Activated naive CD8-positive, alpha-beta T cell treated with anti-CD3 and anti-CD28 coated beads, Interleukin-2, amount 10 ng/mL, durations not matched to agents 7 days and 5 days (primary cell): ENCODE results near the gene ST3GAL5. TPM values are rescaled to one million over a fixed set of nuclear protein-coding genes. Genes with fewer than 3 reads are reported as not detected.

Experiments used
- ATAC-seq: fragments of 150-1000 bp; cut with Tn5 transposase; one replicate; pipeline ENCODE4 v1.10.0; 2021; ENCODE audit warnings: low read depth, moderate library complexity
- POLR2A ChIA-PET: fragments of 350-600 bp; sonication (Branson Sonifier 250); formaldehyde crosslinking; loops from one replicate; lab custom pipeline; 2021; ENCODE audit warnings: antibody characterized with exemption; lab: Charles Lee
- DNase-seq: peaks from one replicate; pipeline ENCODE4 v3.0.0; 2021
- H3K27ac Mint-ChIP-seq: one replicate; pipeline ENCODE4 v1.8.0; 2022; ENCODE audit warnings: mild to moderate bottlenecking, mixed read lengths
- H3K27me3 Mint-ChIP-seq: one replicate; pipeline ENCODE4 v1.8.0; 2022; ENCODE audit warnings: mild to moderate bottlenecking, moderate library complexity, mixed read lengths
- H3K36me3 Mint-ChIP-seq: one replicate; pipeline ENCODE4 v1.8.0; 2021; ENCODE audit warnings: mild to moderate bottlenecking, mixed read lengths
- H3K4me1 Mint-ChIP-seq: one replicate; pipeline ENCODE4 v1.8.0; 2021; ENCODE audit warnings: mixed read lengths
- H3K4me3 Mint-ChIP-seq: one replicate; pipeline ENCODE4 v1.8.0; 2022; ENCODE audit warnings: mild to moderate bottlenecking, moderate library complexity, mixed read lengths
- H3K9me3 Mint-ChIP-seq: one replicate; pipeline ENCODE4 v1.8.0; 2021; ENCODE audit warnings: mixed read lengths
- total RNA-seq, 2 experiments: library from RNA; stranded (reverse); gene quantifications; one replicate each; pipeline ENCODE4 v1.2.3, GENCODE V29; 2021

ST3GAL5 gene
- total RNA-seq, 2 experiments from 2014 or later, result 59.9 to 62.8 TPM

DNA sequence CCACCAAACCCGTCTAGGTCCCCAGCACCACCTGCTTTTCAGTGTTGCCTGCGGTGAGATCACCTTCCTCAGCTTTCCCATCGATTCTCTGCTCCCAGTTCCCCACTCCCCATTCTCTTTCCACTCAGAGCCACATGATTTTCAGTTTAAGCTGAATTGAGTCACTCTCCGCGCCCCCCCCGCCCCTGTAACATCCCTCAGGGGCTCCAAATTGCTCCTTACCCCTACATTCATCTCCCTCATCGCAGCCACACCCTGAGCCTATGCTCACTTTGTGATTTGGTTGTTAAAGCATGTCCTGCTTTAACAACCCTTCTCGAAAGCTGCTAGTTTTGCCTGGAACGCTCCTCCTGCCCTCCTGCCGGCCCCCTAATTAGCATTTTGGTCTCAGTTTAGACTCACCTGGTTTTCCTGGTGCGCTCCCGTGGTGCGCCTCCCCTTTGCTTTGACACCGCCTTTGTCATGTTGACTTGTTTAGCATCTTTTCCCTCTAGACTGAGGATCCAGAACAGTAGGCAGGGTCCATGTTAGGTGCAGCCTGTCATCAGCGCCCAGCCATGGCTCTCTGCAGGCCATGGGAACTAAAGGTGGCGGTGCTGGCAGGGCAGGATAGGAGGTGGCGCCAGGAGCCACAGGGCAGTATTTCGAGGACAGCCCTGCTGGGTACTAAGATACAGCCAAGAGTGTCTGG is 60.8 kb downstream of the ST3GAL5 start:
- no peaks in the 10 kb centered on the region for H3K9me3 Mint-ChIP-seq
- POLR2A ChIA-PET, result interaction anchor here (1.0 to 2.6 kb wide), 5 partner anchors 60 to 278 kb away, joined by 4 to 31 read pairs (median 7); partner anchors contain the start of genes POLR1A, PTCD3 and ST3GAL5
- no peak for ATAC-seq
- peak overlapping the region; percentile 55 for H3K4me3 Mint-ChIP-seq
- H3K27me3 Mint-ChIP-seq, result peaks cover 26% of the 10 kb centered on the region
- peaks cover 24% of the 10 kb centered on the region for H3K4me1 Mint-ChIP-seq
- no peak for DNase-seq
- H3K36me3 Mint-ChIP-seq, result no peaks in the 10 kb centered on the region
- peak overlapping the region; percentile 93 for H3K27ac Mint-ChIP-seq

GRCh38 chr2:85826990-85827878 is 61.6 kb downstream of the ST3GAL5 start:
- ATAC-seq, result peak; percentile 94
- Mint-ChIP-seq H3K4me3 (peak overlapping the region; percentile 55), H3K9me3 (no peaks in the 10 kb centered on the region)

DNA sequence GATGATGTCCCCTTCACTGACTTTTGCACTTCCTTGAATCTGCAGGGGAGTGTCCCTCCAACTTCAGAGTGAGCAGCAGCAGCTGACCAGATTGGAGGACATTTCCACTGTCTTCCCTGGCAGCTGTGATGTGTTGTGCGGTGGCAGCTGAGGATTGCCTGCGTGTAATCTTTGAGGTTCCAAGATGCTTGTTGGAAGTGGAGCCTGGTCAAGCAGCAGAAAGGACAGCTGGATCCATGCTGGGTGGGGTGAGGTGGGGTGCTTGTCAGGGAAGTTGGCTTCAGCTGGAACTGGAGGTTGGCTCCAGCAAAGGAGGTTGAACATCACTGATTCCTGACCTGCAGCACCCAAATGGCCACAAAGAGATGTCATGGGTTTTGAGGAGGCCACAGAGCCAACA is 64.8 kb downstream of the ST3GAL5 start:
- Mint-ChIP-seq H3K36me3 (no peaks in the 10 kb centered on the region), H3K27me3 (peaks cover 43% of the 10 kb centered on the region)

More at GRCh38 chr2:85826990-85827878, 61.6 kb downstream of the ST3GAL5 start:
- POLR2A ChIA-PET, result interaction anchor here (1.0 to 2.6 kb wide), 5 partner anchors 61 to 279 kb away, joined by 4 to 31 read pairs (median 7); partner anchors contain the start of genes POLR1A, PTCD3 and ST3GAL5
- peak; percentile 89 for DNase-seq
- peaks cover 28% of the 10 kb centered on the region for H3K27me3 Mint-ChIP-seq
- peak overlapping the region; percentile 93 for H3K27ac Mint-ChIP-seq
- H3K4me1 Mint-ChIP-seq, result peaks cover 24% of the 10 kb centered on the region
- no peaks in the 10 kb centered on the region for H3K36me3 Mint-ChIP-seq

GRCh38 chr2:85822766-85823165 is 66.0 kb downstream of the ST3GAL5 start:
- no peak overlapping the region for H3K4me3 Mint-ChIP-seq
- no peak overlapping the region for H3K27ac Mint-ChIP-seq
- peaks cover 51% of the 10 kb centered on the region for H3K27me3 Mint-ChIP-seq
- DNase-seq, result no peak
- H3K4me1 Mint-ChIP-seq, result peaks cover 5% of the 10 kb centered on the region
- no peaks in the 10 kb centered on the region for H3K9me3 Mint-ChIP-seq
- ATAC-seq, result no peak
- POLR2A ChIA-PET, result interaction anchor here (0.6 kb wide), 2 partner anchors 324 to 460 kb away, joined by 3 read pairs; no protein-coding TSS in a partner anchor
- H3K36me3 Mint-ChIP-seq, result no peaks in the 10 kb centered on the region

More for the DNA sequence above, 64.8 kb downstream of the ST3GAL5 start:
- no peak overlapping the region for H3K27ac Mint-ChIP-seq
- peaks cover 10% of the 10 kb centered on the region for H3K4me1 Mint-ChIP-seq
- DNase-seq (no peak), ATAC-seq (no peak)
- H3K4me3 Mint-ChIP-seq, result no peak overlapping the region
- POLR2A ChIA-PET, result no interaction called here
- H3K9me3 Mint-ChIP-seq, result no peaks in the 10 kb centered on the region

GRCh38 chr2:85819811-85820510 is 68.8 kb downstream of the ST3GAL5 start:
- no peaks in the 10 kb centered on the region for H3K4me1 Mint-ChIP-seq
- no peaks in the 10 kb centered on the region for H3K36me3 Mint-ChIP-seq
- no peak for ATAC-seq
- POLR2A ChIA-PET, result no interaction called here
- no peak overlapping the region for H3K27ac Mint-ChIP-seq
- H3K4me3 Mint-ChIP-seq, result no peak overlapping the region
- no peak for DNase-seq
- H3K9me3 Mint-ChIP-seq, result no peaks in the 10 kb centered on the region
- H3K27me3 Mint-ChIP-seq, result peaks cover 34% of the 10 kb centered on the region

DNA sequence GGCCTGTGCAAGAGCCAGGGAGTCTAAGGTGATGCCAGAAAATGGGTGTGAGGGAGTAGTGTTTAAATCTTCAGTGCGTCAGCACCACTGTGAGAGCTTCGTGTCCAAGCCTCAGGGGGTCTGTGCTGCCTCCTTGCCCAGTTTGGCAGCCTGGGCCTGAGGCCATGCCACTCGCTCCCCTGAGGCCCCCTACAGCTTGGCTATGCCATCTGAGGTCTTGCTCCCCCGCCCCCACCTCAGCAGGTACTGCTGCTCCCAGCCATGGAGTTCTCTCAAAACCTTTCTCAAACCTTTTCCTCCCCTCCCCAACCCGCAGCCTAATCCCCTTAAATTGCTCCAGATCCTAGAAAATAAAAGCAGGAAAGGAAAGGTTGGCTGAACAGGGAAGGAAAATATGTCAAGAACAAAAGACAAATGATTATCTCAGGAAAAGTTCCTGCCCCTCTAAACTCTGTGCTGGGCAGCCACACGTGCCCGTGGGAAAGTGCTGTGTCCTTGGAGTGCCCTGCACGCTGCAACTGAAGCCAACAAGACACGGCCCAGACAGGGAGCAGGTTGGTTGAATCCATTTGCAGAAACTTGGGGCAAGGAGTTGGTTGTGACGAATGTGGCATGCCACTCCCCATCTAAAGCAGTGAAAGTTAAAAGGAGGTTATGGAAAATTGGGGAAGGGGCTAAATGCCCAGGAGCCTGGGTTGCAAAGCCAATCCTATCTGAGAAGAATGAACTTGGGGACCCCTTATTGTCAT is 73.8 kb downstream of the ST3GAL5 start:
- H3K9me3 Mint-ChIP-seq, result no peaks in the 10 kb centered on the region
- no peak overlapping the region for H3K4me3 Mint-ChIP-seq
- POLR2A ChIA-PET, result no interaction called here
- peaks cover 1% of the 10 kb centered on the region for H3K4me1 Mint-ChIP-seq
- no peaks in the 10 kb centered on the region for H3K36me3 Mint-ChIP-seq
- peaks cover 17% of the 10 kb centered on the region for H3K27me3 Mint-ChIP-seq
- DNase-seq, result no peak
- H3K27ac Mint-ChIP-seq, result no peak overlapping the region
- no peak for ATAC-seq

GRCh38 chr2:85813982-85814801 is 74.6 kb downstream of the ST3GAL5 start:
- H3K4me3 Mint-ChIP-seq, result no peak overlapping the region
- no peak overlapping the region for H3K27ac Mint-ChIP-seq
- POLR2A ChIA-PET, result interaction anchor here (1.1 kb wide), 1 partner anchor 63 kb away, joined by 5 read pairs; no protein-coding TSS in a partner anchor
- no peaks in the 10 kb centered on the region for H3K36me3 Mint-ChIP-seq
- peaks cover 1% of the 10 kb centered on the region for H3K4me1 Mint-ChIP-seq
- H3K27me3 Mint-ChIP-seq, result peaks cover 14% of the 10 kb centered on the region
- no peaks in the 10 kb centered on the region for H3K9me3 Mint-ChIP-seq
- peak; percentile 96 for ATAC-seq
- DNase-seq, result peak; percentile 91

- DNase-seq (no peak), ATAC-seq (no peak)
- Mint-ChIP-seq H3K9me3 (no peaks in the 10 kb centered on the region), H3K4me1 (peaks cover 1% of the 10 kb centered on the region), H3K27me3 (peaks cover 8% of the 10 kb centered on the region), H3K27ac (no peak overlapping the region), H3K36me3 (no peaks in the 10 kb centered on the region), H3K4me3 (no peak overlapping the region)
- POLR2A ChIA-PET, result interaction anchor here (1.1 kb wide), 1 partner anchor 62 kb away, joined by 5 read pairs; no protein-coding TSS in a partner anchor
These were observed 75.4 kb downstream of the ST3GAL5 start for GRCh38 chr2:85813211-85813981.

DNA sequence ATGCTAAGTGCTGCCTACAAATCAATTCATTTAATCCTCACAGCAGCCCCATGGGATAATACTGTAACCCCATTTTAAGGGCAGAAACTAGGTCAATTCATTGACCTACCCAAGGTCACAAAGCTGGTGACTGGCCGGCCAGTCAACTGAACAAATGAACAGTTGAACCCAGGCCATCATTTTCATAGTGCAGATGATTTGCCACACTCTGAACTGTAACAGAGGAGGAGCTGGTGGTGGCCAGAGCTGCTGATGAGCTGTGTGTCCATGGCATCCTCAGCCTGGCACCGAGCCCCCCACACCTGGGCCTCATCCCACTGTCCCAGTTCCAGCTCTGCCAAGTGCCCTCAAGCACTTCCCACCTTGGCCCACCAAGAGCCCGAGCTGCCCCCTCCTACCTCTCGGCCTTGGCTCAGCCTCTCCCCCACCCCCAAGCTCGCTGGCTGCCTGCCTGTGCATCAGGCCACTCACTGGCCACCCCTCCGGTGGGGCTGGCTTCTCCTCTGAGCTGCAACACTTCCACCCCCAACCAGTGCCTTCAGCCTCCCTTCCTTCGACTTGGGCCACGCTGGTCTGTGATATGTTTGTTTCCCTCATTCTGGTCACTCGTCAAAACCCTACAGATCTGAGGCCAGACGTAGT is 76.6 kb downstream of the ST3GAL5 start:
- Mint-ChIP-seq H3K36me3 (no peaks in the 10 kb centered on the region), H3K27me3 (peaks cover 4% of the 10 kb centered on the region), H3K4me1 (peaks cover 1% of the 10 kb centered on the region), H3K27ac (no peak overlapping the region), H3K4me3 (no peak overlapping the region), H3K9me3 (no peaks in the 10 kb centered on the region)
- no peak for ATAC-seq
- no peak for DNase-seq
- POLR2A ChIA-PET, result interaction anchor here (1.1 kb wide), 1 partner anchor 9 kb away, joined by 8 read pairs; no protein-coding TSS in a partner anchor

DNA sequence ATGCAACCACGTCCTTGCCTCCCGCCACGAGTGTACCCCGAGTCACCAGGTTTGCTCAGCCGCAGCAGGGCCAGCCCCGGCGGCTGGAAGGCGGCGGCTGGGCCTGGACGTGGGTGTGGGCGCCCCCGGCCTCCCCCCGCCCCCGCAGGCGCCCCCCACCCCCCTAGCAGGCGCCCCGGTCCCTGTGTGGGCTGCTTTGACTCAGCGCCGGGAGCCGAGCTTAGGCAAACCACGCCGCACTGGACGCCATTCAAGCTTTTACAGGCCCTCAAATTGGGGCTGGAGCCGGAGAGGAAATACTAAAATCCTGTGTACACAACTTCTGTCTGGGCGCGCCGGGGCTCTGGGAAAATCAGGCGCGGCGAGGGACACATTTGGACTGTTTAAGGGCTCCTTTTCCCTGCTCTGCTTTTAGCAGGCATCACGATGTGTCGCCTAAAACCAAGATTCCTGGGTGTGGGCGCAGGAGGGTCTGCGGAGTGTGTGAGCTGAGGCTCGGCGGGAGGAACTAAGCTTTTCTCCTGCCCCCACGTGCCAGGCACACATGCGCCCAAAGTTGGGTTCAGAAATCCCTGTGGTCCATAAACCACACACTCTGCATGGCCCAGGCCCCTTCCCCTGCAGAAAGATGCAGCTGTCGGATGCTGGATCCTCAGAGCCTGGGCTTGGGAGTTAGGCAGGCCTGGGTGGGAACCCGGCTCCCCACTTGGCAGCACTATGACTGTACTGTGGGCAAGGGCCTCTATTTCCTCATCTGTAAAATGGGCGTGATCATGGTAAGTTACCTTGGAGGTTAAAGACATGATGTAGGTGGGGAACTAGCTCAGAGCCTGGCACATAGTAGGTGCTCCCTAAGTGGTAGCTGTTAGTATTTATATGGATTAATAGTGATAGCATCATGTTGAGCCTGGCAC is 77.4 kb downstream of the ST3GAL5 start:
- ATAC-seq (no peak), DNase-seq (no peak)
- Mint-ChIP-seq H3K27ac (no peak overlapping the region), H3K36me3 (no peaks in the 10 kb centered on the region), H3K27me3 (peaks cover 4% of the 10 kb centered on the region), H3K4me1 (peaks cover 3% of the 10 kb centered on the region), H3K4me3 (no peak overlapping the region), H3K9me3 (no peaks in the 10 kb centered on the region)
- POLR2A ChIA-PET, result interaction anchor here (1.1 kb wide), 1 partner anchor 9 kb away, joined by 8 read pairs; no protein-coding TSS in a partner anchor
